ENCODE measurements around the gene SNX19.
A peak's percentile ranks its signal among the peaks of the same experiment; 100 is the strongest.

SNX19 gene

DNA sequence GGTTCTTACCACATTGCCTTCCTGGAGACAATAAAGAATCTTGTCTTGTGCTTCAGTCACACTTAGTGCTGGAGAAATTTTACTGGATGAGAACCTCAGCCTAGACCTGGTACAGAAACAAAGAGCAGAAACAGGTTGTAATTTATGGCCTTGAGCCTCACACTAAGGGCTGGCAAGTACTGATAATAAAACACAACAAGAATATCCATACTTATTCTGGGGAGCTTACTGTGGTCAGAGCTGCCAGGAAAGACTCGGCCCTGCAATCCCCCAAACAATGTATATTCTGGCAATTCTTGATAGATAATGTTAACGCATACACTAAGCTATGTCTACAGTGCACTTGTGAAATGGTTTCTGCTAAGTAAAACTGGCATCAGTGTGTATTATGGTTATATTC is 9.7 kb downstream of the SNX19 start:
- DNase-seq, result no peak

DNA sequence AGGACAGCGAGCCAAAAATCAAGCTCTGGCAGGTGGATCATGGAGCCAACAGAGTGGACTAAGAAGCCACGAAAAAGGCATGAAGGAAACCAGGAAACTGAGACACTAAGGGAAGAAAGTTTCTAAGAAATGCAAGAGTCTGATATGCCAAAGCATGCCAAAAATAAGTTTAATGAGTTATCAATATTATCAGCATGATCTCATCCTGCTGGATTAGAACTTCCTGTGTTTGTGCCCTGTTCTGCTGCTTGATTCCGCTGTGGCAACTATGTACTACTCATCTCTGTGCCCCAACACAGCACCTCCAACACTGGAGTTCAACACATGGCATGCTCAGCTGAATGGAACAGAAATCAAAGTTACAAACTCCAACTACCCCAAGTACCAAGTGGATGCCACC is 10.8 kb downstream of the SNX19 start:
- no peak for DNase-seq

DNA sequence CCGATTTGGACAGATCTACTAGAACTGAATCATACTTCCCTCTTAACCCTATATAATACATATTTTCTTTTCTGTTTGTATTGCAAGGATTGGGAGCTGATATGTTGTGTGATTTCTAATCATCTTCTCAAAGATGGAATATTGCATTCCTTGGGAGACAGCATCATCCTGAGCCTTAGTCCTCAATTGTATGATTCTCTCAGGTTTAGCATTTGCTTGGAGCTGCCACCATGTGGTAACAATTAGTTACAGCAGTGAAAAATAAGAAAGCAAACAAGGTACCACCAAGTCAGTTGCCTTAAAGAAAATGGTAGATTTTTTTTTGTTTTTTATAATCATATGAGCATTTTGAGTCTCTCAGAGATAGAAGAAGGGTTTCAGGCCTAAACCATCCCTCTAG is 11.9 kb downstream of the SNX19 start:
- no peak for DNase-seq

DNA sequence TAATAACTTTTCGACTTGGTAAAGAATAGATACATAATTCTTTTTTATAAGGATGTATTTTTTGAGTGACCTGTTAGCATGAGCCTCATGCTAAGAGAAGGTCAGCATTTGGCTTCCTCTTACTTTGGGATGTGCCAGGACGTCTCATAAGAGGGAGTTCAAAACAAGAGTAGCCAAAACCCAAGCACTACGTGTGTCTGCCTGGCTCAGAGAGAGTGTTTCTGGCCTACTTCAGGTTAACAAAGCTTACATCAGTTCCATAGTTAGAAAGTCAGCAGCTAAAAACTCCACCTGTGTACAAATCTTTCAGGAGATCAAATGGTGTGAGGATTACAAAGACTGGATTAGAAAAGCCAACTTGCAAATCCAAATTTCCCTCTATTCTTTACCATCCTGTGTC is 13.9 kb downstream of the SNX19 start:
- DNase-seq, result no peak

DNA sequence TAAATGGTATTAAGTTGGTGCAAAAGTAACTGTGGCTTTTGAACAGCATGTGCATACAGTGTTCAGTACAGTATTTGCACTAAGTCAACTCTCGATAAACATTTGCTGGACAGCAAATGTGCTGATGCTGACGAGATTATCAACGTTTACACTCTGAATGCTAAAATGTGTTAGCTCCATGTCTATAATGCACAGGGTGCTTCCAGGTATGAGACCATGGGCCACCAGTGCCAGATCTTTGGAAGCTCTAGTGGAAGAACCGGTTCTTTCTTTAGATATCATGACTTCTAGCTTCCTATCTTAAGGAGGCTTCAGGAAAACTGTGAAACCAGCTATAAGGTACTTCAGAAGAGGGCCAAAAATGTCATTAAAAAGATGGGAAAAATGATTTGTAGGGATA is 17.2 kb downstream of the SNX19 start:
- no peak for DNase-seq

DNA sequence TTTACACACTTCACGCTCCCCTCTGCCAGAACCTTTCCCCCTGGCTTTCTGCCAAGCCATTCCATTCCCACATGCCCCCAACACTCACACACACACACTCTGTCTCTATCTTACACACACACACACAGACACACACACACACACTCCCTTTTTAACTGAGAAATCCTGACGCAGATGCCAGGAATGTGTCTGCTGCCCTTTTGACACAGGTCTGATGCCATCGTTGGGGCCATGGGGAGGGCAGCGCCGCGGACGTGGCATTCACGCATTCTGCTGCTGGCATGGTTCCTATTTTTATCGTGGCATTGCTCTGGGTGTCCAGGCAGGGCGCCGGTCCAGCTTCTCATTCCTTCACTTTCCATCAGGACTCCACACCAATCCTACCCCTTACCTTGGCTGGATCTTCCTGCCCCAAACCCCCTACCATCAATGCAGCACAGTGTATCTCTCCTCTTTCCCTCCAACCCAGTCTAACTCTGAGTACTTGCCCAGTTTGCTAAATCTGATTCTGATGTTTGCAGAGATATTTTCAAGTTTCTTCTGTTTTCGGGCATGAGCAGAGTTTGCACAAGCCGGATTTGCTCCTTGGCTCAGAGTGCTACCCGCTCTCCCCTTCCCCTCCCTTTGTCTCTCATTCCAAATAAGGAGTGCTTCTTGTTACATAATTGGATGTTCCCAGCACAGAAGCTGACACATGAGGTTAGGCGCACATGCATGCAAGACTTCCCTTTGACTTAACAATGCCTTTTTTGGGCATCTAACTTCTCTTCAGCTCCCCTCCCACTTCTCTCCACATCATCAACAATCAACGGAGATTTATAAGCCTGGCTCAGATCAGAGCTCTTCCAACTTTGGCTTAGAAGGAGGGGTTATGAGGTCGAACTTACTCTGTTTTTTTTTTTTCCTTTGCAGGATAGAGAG is 18.8 kb downstream of the SNX19 start:
- peak; percentile 44 for DNase-seq

DNA sequence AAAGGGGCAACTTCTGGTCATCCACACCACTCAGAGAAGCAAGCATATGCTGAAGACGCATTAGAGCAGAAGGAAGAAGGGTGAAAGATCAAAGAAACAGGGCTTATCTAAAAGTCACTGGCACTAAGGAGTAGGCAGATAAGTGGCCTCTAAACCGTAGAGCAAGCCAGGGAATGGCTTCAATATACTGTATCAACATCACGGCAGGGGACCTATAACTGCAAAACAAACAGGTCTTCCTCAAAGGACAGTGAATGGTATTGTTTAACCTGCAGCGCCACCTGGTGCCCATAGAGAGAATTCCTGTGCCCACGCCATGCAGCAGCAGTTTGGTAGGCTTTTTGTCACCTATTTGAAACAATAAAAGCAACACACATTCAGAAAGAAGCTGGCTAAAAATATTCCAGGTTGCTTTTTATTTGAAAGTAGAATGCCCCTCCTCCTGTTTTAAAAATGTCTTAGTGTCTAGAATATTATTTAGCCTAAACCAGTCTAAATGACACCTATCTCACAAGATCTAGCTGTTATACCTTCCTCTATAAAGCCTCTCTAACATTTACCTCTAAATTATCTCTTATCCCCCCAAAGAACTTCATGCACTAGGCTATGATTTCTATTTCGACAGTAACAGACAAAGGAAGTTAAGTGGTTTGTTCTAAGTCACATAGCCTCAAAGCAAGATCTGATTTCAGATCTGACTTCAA is 21.8 kb downstream of the SNX19 start:
- peak; percentile 86 for DNase-seq

DNA sequence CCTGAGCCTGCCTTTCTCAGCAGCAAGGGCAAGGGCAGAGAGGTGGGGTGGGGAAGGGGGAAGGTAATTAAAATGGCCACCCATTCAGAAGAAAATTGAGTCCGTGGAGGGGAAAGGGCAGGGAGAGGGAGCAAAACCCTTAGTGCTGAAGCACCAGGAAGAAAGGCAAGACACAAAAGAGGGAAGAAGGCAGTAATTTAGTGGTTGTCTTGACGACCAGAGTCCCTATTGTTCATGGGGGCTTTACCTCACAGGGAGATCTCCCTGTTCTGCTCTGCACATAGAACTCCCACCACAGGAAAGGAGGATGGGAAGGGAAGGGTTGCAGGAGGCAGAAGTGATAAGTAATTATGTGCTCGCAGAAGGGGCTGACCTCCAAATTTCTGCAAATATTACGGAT is 23.4 kb downstream of the SNX19 start:
- no peak for DNase-seq

DNA sequence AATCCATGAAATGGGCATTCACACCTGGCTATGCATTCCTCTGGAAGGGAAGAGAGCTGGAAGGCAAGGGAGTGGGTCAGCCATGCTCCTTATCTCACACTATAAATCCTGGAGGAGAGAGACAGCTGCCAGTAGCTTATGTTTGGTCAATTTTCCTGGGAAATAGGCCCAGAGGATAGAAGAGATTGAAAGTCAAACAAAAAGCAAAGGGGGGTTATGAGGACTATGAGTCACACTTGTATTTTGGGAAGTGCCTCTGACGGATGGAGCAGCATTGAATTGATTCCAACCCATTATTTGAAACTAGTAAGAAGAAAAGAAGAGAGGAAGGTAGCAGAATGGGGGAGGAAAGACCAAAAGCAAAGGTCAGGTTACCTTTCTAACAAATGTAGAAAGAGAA is 25.0 kb downstream of the SNX19 start:
- DNase-seq, result no peak

DNA sequence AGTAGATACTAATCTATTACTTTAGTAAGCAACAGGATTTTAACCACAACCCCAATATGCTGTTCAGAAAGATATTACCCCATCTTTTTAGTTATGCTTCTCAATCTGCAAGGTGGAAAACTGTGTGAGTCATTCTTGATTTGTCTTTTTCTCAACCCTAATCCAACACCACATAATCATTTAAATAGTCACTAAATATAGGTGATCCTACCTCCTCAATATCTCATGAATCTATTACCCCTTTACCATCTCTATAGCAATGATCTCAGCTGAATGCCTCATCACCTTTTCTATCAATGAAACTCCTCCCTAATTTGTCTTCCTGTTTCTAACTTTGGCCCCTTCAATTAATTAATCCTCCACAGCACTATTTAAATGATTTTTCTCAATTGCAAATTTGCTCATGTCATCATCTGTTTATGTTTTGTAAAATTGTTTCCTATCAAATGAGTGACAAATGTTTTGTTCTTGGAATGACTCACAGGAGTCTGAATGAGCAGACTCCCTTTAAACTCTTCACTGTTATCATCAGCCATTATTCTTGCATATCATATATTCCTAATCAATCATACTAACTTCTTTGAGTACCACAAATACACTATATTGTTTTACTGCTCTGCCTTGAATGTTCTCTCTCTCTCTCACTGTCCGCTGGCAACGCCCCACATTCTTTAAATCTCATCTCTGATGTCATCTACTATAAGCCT is 26.1 kb downstream of the SNX19 start:
- no peak for DNase-seq

DNA sequence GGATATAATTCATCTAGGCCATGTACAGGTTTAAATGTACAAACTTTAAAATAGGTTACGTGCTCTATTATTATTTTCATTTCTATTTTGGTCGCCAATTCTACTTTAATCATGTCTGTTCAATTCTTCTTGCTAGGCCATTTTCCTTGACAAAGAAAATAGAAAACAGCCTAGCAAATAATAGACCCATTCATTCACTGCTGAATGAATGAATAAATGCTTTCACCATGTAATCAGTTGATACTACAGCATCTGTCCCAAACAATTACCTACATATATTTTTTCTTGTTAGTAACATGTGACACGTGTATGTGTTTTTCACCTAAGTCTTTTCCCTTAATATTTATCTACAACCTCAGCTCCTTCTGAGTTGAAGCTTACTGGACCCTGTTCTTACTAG is 27.5 kb downstream of the SNX19 start:
- DNase-seq, result peak; percentile 20

DNA sequence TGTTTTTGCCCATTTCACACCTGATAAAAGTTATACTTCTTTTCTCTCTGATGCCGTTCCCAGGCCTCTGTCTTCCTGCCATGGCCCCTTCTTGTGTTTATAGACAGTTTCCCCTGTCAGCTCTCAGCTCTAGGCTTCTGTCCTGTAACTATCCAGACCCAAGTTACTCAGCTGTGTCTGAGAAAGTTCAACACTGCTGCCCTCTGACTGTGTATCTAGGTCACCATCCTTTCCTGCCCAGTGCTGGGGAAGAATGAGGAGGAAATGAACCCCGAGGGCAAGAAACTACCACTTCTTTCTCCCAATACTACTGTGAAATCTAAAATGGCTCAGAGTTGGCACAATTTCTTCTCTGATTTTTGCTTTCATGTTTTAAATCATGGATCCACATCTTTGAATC is 29.6 kb downstream of the SNX19 start:
- DNase-seq, result no peak

DNA sequence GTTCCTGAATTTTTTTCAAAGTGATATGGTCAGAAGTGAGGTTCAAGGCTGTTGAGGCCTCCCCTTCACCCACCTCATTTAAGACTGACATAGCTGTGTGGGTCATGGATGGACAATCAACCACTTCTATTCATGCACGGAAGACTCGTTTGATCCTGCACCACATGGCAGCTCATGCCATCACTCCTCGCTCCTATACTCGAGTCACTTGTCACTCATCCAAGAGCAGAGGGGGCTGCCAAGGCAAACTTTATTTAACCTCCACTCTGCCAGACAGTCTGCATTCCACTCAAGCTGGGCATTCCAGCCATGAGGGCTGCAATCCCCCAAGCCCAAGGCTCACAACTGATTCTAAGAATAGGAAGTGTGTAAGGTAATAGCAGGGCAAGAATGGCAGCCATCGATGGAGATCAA is 34.1 kb downstream of the SNX19 start:
- no peak for DNase-seq

DNA sequence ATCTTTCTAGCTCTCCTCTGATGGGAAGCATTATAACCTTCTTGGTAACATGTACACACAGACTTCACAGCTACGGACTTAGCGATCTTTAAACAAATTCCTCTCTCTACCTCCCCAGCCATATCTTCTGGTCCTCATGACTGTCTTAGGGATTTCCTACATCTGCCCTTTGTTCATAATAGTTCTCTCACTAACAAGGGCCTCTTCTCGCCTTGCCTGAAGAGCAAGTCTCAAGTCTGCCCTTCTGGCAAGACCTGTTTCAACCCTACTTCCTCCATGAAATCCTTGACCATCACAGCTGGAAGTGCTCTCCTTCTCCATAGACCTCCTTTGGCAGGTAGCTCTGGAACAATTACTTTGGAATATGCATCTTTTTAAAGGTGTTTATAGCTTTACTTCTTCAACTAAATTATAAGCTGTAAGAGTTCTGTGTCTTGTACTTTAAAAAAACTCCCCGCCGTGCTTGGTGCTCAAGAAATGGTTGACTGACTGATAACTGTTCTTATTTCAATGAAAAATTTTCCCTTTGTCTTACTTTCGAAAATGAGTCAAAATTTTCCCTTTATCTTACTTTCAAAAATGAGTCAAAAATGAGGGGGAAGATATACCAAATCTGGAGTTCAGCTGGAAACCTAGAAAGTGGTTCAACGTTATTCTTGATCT is 34.7 kb downstream of the SNX19 start:
- no peak for DNase-seq

DNA sequence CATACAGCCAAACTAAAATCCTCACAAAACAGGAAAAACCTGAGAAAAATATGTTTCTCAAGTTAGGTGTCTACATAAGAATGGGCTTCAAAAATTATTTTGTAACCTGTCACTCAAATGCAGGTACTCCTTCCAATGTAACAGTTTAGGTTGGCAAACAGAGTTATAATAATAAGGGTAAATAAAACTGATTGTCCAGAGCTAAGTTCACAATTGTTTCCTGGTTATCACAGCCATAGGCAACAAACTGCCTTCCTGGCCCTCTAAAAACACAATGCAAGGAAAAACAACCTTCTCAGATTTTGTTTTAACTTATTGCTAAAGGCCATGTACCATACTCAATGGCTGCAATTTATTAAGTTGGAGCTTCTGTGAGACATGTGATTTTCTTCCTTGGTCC is 36.4 kb downstream of the SNX19 start:
- no peak for DNase-seq

DNA sequence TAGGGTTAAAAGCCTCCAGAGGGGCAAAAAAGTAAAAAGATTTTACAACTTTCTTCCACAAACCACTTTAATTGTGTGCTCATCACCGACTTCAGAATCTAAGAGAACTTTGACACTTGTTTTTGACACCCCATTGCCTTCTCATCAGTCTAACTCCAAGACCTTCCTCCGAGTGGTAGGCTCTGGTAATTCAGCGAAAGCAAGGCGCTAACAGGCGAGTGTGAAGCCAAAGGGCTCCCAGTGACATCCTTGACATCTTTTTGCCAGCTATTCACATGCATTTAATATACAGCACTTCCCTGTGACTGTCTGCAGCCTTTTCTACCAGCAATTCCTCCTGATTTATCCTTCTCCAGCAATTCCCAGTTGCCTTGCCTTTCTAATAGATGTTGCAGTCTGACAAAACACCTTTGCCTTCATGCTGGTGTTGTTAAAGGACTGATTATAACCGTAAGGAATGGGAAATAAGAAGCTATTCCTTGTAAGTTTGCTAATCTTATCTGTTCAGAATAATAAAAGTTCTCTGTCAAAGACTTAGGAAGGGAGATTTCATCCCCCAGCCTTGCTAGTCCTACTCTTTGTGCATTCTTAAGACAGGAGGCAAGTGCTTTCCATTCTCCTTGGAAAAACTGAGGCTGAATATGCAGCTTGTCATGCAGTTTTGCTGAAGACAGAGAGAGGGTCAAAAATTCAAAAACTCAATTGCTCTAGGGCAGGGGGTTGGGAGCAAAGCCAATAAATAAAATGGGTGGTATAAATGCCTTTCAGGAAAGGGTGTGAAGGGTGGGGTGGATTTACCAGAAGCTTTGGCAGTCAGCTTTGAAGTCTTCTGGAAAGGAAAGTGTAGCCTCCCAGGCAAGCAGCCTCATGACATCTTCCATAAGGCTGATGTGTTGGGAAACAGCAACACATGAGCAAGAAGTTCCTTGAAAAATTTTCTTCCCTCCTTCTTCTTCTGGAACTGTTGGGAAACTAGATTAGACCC is 39.1 kb downstream of the SNX19 start:
- DNase-seq, result no peak

DNA sequence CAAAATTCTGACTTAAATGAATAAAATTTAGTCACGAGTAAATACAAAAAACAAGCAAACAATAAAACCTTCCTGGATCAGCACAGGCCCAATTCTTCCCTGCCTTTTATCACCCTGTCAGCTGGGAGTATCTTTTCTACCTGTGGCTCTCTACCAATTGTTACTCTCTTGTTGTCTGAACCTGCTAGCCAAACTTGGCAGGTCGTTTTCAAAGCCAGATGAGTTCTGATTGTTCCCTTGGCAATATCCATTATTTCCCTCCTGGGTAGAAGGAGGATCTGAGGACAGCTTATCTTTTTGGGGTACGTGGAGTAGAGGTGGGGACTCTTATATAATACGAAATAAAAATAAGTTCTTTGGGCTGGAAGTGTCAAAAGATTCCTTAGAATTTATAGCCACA is 40.2 kb downstream of the SNX19 start:
- no peak for DNase-seq

DNA sequence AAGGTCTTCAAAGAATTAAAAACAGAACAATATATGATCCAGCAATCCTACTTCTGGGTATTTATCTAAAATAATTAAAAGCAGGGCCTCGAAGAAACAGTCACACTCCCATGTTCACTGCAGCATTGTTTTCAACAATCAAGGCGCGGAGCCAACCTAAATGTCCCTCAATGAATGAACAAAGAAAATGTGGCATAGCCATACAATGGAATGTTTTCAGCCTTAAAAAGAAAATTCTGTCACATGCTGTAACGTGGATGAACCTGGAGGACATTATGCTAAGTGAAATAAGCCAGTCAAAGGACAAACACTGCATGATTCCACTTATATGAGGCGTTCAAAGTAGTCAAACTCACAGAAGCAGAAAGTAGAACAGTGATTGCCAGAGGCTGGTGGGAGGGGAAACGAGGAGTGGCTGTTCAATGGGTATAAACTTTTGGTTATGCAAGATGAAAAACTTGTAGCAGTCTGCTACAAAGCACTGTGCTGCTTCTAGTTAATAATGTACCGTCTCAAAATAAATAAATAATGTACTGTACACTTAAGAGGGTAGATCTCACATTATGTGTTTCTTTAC is 41.2 kb downstream of the SNX19 start:
- DNase-seq, result peak; percentile 75

DNA sequence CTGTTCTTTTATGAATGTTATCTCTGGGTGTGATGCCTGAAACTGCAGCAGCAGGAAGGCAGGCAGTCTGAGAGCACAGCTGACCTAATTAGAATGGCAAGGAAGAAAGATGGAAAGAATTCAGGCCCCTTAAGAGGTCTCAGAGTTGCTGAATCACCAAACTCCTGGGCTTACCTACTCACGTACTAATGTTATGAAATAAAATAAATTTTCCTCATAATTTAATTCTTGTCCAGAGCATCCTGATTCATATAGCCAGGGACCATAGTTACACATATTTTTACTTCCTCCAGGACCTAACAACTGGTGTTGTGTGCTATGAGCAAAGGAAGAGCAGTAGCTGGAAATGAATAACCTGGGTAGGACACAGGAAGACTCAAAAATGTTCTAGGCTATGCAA is 41.9 kb downstream of the SNX19 start:
- no peak for DNase-seq

DNA sequence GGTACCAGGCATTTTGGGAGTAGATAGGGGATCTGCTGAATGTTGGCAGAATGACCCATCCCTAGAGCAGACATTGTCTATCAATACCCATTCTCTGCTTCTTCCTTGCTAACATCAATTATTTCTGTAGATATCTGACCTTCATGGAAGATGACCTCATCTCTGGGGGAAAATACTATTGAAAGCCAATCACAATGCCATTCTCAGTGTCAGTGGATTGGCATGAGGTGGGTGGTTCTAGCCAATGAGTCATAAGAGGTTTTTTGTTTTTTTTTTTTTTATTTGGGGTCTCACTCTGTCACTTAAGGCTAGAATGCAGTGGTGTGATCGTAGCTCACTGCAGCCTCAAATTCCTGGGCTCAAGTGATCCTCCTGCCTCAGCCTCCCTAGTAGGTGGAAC is 42.5 kb downstream of the SNX19 start:
- DNase-seq, result no peak

DNA sequence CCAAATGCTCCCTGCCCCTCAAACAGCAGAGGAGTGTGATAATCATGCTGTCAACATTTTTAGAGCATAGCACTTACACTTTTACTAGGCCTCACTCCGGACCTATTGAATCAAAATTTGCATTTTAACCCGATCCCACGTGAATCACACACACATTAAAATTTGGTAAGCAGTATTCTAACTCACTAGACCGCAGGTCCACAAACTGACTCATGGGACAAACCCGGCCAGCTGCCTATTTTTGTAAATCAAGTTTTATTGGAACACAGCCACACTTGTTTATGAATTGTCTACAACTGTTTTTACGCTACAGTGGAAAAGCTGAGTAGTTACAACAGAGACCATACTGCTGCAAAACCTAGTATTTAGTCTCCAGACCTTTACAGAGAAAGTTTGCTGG is 43.3 kb downstream of the SNX19 start:
- no peak for DNase-seq

DNA sequence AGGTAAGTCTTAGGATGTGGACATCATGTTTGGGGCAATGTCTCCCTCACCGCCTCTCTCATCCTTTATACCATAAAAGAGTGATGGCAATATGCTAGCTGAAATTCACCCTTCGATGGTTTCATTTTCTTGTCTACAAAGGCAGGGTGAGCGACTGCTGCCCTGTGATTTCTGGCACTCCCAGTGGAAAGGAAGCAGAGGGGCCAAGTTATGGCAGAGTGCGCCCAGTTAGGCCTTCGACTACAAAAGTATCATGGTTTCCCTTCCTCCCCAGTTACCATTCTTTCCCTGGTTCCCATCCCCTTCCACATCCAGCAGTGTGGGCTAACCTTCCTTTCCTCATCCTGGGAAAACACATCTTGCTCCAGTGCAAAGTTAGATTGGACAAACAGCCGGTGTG is 43.8 kb downstream of the SNX19 start:
- no peak for DNase-seq
